ENCODE data around the gene PDE4B.

DNA sequence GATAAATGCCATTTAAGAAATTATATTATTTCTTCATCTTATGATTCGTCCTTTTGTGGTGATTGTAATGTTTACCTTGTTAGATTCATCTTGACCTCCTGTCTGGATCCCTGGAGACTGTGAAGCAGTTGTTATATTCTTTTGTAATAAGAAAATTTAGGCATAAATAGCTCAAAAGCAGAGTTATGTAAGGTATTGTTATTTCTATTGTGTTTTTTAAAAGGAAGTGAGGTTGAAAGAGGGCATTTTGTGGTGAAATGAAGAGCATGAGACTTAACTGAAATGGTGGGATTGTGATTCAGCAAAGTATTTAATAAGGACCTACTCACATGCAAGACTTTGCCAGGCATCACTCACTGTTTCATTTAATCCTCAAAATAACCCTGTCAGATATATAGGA, 104.0 kb downstream of the PDE4B start:
- TF ChIP-seq SALL2 (CRISPR knock-in tag; IDR thresholded peaks at IDR 0.05), result no peak
- no peak for TF ChIP-seq CEBPG (CRISPR knock-in tag; IDR thresholded peaks at IDR 0.05)
- TF ChIP-seq FOXK1 (CRISPR knock-in tag; IDR thresholded peaks at IDR 0.05; ENCODE audit: borderline replicate concordance, low read depth), result no peak
- TF ChIP-seq, protein P1, sequence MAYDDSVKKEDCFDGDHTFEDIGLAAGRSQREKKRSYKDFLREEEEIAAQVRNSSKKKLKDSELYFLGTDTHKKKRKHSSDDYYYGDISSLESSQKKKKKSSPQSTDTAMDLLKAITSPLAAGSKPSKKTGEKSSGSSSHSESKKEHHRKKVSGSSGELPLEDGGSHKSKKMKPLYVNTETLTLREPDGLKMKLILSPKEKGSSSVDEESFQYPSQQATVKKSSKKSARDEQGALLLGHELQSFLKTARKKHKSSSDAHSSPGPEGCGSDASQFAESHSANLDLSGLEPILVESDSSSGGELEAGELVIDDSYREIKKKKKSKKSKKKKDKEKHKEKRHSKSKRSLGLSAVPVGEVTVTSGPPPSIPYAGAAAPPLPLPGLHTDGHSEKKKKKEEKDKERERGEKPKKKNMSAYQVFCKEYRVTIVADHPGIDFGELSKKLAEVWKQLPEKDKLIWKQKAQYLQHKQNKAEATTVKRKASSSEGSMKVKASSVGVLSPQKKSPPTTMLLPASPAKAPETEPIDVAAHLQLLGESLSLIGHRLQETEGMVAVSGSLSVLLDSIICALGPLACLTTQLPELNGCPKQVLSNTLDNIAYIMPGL (CRISPR knock-in tag; IDR thresholded peaks at IDR 0.05; ENCODE audit: borderline replicate concordance in 1 of 2, low read depth in 1 of 2), result no peak
- TF ChIP-seq RAD51 (IDR thresholded peaks at IDR 0.05; ENCODE audit: borderline replicate concordance), result no peak
- TF ChIP-seq, protein P2, sequence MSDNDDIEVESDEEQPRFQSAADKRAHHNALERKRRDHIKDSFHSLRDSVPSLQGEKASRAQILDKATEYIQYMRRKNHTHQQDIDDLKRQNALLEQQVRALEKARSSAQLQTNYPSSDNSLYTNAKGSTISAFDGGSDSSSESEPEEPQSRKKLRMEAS (IDR thresholded peaks at IDR 0.05), result no peak
- no peak for TF ChIP-seq ZSCAN29 (CRISPR knock-in tag; conservative IDR thresholded peaks at IDR 0.05)
- TF ChIP-seq, protein P3, sequence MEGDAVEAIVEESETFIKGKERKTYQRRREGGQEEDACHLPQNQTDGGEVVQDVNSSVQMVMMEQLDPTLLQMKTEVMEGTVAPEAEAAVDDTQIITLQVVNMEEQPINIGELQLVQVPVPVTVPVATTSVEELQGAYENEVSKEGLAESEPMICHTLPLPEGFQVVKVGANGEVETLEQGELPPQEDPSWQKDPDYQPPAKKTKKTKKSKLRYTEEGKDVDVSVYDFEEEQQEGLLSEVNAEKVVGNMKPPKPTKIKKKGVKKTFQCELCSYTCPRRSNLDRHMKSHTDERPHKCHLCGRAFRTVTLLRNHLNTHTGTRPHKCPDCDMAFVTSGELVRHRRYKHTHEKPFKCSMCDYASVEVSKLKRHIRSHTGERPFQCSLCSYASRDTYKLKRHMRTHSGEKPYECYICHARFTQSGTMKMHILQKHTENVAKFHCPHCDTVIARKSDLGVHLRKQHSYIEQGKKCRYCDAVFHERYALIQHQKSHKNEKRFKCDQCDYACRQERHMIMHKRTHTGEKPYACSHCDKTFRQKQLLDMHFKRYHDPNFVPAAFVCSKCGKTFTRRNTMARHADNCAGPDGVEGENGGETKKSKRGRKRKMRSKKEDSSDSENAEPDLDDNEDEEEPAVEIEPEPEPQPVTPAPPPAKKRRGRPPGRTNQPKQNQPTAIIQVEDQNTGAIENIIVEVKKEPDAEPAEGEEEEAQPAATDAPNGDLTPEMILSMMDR (CRISPR knock-in tag; IDR thresholded peaks at IDR 0.05), result no peak
- TF ChIP-seq FOXM1 (CRISPR knock-in tag; IDR thresholded peaks at IDR 0.05), result no peak
- TF ChIP-seq, protein P4, sequence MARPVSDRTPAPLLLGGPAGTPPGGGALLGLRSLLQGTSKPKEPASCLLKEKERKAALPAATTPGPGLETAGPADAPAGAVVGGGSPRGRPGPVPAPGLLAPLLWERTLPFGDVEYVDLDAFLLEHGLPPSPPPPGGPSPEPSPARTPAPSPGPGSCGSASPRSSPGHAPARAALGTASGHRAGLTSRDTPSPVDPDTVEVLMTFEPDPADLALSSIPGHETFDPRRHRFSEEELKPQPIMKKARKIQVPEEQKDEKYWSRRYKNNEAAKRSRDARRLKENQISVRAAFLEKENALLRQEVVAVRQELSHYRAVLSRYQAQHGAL (CRISPR knock-in tag; IDR thresholded peaks at IDR 0.05; ENCODE audit: not compliant biosample characterization), result no peak

Measured in HepG2 (cell line).